GM19452 (cell line): ENCODE data around the gene ERI3.

ENCODE experiments used
- ATAC-seq: cut with Tn5 transposase; IDR thresholded peaks from one replicate; pipeline ENCODE4 v1.9.1; 2021; ENCODE audit not compliant: unreplicated experiment

ERI3 gene

GRCh38 chr1:44289530-44289929 is 65.5 kb downstream of the ERI3 start:
- ATAC-seq: no peak

- ATAC-seq: no peak
These were observed 66.2 kb downstream of the ERI3 start for GRCh38 chr1:44288883-44289282.

- ATAC-seq: no peak
These were observed 70.9 kb downstream of the ERI3 start for GRCh38 chr1:44284184-44284583.

DNA sequence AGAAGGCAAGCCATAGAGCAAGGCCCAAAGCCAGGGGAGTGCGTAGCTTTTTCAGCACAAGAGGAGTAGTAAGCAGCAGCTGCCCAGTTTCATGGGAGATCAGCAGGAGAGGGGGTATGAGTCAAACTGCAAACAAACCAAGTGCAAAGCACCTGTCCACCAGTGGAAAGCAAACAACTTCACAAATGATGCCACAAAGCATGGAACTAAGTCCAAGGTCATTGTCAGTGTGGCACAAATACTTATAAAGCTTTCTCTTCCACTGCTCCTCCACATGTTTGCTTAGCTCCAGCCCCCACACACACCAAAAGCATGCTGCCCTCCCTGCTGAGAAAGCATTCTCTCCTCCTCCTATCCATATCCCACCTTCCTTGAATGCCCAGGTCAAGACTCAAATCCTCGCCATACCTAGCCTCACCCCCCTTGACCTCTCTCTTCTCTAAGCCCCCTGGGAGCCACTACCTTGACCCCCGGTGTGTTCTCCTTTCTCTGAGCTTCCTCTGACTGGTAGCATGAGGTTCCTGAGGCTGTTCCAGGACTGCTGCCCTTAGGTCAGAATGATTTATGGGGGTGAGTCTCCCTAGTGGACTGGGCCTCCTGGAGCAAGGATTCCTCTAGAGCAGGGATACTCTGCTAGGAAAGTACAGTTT is 71.4 kb downstream of the ERI3 start:
- no peak for ATAC-seq

DNA sequence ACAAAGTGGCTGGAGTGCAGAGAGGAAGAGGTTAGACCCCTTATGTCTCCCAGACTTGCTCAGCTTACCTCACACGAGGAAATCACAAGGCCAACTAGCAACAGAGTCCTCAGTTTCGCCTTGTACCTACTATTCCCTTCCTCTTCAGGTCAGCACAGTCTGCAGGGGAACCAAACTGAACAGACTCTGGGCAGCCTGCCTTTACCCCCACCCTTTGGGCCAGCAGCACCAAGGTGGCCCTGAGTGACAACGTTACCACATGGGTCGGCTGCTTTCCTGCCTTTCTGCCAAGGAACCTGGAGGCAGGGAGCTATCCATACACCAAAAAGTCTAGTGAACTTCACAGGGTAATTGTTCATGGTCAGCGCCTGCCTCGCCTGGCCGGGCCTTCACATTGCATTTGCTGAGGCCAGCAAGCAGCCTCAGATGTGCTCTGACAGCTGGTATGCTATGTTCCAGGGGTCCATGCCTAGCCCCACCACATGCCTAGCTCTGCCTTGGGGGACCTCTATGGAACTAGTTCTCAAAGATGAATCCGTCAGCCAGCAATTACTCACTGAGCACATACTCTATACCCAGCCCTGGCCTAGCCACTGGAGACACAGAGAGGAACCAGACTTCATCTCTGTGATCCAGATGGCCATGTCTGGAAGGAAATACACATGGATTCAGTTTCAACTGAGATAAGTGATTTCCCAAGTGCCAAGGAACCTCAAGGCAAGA is 72.2 kb downstream of the ERI3 start:
- ATAC-seq: no peak

DNA sequence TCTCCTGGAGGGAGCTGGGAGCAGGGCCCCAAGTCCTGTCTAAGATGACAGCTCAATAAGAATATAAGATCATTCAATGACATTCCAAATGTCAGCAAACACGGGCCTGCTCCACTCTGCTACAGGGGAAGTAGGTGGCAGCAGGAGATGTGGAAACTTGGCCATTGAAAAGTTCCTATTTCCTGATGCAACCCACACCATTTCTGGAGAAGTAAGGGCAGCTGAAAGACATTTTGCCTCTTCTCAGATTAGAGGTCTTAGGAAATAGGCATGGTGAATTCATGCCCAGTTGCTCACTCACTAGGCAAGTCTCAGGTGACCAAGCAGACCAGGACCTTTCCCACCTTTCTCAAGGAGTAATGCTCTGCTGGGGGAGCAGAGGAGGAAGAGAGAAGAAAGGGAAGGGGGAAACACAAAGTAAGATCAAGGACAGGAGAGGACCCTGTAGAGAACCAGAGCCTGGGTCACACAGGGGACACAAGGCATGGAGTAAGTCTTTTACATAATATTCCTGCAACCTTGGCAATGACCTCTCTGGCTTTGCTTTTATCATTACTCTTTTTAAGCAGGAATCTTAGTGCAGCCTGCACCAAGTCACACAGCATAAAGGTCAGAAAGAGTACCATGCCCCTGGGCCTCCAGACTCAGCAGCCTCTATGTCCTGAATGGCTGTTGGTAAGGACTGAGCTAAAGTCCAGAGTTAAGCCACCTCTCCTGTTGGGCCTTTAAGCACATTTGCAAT is 72.9 kb downstream of the ERI3 start:
- ATAC-seq: no peak

- ATAC-seq: no peak
These were observed 78.2 kb downstream of the ERI3 start for GRCh38 chr1:44276901-44277300.

DNA sequence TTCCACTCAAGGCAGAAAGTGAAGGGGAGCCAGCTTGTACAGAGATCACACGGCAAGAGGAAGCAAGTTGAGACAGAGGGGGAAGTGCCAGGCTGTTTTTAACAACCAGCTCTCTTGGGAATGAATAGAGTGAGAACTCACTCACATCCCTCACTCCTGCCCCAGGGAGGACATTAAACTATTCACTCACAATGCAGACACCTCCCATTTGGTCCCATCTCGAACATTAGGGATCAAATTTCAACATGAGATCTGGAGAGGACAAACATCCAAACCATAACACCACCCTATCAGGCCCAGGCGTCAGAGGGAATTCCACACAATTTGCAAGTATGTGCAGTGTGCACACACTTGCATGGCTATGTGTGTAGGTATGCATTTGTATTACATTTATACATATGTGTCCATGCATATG is 79.1 kb downstream of the ERI3 start:
- no peak for ATAC-seq

DNA sequence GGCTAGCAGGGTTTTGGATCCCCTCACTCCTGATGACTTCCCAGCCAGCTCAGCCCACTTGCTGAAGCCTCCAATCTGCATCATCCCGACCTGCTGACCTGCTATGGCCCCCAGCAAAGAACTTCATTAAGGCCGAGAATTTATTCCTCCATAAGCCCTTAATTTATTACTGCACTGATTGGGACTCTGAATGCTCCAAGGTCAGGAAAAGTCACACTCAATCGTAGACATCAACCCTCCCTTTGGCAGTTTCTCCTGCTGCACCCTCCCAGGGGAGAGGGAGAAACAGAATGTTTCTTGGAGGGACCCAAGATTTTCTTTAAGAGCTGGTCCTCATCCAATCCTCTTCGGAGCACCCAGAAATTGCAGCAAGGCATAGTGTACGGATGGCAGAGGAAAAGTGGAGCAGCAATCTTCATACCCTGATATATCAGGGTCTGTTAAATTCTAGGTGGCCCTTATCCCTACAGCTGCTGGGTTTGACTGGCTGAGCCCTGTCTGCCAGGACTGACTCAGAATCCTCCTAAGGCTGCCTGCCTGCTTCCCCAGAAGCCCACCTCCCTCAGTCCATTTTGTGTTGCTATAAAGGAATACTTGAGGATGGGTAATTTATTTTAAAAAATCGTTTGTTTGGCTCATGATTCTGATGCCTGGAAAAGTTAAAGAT is 79.6 kb downstream of the ERI3 start:
- no peak for ATAC-seq

DNA sequence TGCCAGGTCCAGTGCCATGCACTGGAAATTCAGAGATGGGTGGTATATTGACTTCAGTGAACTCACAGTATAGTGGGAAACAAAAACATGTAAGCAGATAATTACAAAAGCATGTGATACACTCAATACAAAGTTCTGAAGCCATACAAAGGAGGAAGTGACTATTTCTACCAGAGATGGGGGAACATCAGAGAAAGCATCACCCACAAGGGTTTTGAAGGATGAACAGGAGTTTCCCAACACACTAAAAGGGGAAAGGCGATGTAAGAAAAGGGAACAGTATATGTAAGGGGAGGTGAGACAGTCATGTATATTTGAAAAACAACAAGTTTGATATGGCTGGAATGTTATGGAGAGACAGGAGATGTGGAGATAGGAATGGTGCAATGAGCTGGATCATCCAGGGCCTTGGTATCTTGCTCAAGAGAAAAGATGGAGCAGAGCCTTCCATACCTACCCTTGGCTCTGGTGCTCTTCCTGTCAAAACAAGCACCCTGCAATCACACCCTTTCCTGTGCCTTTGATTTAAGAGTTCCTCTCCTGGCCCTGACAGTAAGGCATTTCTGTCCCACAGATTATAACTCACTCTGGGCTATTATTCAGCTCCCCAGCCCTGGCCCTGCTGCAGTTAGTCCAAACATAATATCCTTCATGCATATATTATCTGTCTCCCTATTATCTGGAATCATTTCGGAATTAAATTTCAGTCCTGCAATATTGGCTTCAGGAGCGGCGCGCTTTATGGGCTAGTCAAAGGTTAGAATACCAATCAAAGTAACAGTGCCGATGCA is 81.3 kb downstream of the ERI3 start:
- ATAC-seq: no peak

DNA sequence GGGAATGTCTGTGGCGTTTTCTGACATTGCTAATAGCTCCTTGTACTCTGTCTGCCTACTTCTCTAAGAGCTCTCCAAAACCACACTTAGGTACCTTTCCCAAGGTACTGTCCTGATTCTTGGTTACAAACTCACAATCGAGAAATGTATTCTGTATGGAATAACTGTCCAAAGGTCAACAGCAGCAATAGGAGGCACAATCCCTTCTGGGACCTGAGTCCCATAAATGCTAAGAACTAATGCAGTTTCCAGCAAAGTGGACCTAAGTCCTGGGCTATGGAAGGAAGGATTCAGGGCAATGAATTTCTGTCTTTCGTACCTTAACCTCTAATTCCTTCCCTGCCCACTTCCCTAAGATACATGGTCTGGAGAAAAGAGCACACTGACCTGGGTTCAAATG is 82.1 kb downstream of the ERI3 start:
- ATAC-seq: no peak

DNA sequence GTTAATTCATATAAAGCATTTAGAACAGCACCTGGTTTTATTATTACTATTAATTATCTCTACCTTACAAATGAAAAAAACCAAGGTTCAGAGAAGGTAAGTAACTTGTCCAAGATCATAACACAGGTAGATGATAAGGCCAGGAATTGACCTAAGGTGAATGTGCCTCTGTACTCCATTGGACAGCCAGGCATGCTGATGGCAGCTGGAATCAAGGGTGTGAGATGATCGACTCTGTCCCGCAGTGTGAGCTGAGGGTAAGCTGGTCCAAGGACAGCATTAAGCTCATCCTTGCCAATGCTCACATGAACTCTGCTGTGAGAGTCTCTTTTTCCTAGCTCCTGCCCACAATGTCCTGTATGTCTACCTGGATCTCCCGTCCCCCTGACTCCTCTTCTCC is 83.4 kb downstream of the ERI3 start:
- ATAC-seq: no peak

- ATAC-seq: no peak
These were observed 84.1 kb downstream of the ERI3 start for GRCh38 chr1:44270686-44271628.

DNA sequence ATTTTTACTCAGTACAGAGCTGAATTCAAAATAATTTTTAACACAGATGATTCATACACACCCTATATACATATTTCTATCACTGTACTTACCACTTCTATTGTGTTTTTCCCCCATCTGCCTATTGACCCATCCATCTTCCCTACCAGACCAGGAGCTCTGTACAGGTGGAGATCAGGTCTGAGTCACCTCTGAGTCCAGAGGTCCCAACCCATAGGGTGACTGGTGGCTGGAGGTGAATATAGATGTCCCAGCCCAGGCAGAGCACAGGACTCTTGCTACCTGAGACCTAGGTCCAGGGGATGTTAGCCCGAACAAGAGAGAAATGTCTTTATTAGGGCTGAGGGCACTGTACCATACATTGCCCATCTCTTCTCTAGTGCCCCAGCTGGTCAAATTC is 87.0 kb downstream of the ERI3 start:
- no peak for ATAC-seq

DNA sequence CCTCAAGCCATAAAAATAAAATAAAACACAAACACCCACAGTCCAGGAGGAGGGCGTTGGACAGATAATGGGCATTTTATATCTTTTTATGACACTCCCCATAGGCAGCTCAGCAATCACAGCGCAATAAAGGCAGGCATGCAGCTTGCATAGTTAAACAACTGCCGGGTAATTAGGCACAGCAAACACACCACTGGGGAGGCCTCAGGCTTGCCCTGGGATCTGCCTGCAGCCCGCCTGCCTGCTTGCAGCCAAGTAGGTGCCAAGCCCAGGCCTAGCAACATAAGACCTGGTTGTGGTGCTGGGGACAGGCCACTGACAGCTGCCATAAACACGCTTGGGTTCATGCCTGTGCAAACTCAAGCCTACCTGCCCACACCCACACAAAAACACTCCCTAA is 87.6 kb downstream of the ERI3 start:
- no peak for ATAC-seq

- no peak for ATAC-seq
These were observed 88.4 kb downstream of the ERI3 start for GRCh38 chr1:44266400-44267344.

DNA sequence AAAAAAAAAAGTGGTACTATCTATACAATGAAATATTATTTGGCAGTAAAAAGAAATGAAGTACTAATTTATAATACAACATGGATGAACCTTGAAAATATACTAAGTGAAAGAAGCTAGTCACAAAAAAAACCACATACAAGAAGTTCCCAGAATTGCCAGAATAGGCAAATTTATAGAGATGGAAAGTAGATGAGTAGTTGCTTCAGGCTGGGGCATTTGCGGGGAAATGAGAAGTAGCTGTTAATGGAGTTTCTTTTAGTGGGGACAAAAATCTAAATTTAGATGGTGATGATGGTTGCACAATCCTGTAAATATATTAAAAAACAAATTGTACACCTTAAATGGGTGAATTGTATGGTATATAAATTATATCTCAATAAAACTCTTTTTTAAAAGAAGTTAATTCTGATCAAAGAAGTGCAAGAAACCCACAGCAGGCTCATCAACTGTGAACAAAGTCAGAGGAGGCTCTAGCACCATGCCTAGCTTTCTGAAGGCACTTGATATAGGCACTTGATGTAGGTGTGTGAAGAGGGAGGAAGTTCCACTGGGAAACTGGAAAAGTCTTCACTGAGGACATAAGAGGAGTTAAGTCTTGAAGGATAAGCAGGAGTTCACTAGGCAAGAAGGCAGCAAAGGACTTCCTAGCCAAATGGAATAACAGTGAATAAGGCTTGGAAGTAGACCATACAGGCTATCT is 89.2 kb downstream of the ERI3 start:
- no peak for ATAC-seq

DNA sequence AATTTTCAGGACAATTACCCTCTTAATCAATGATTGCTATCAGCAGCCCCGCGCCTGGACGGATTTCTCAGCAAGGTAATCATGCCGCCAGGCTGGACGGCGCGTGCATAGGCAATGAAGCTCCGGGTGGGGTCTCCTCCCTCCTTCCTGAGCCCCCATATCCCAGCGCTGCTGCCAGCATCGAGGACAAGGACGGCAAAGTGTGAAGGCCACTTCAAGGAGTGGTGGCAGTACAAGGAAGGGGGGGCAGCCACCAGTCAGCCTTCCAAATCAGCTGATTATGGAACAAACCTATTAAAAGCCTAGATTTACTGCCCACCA is 90.6 kb downstream of the ERI3 start:
- no peak for ATAC-seq
